HEK293T (cell line): ENCODE data around the gene FOXN4.

Experiments used
- BHLHE40 ChIP-seq: fragments of 450-650 bp; IDR thresholded peaks from 2 replicates; pipeline ENCODE4 v1.6.1; 2016; ENCODE audit warnings: mild to moderate bottlenecking, moderate library complexity, borderline replicate concordance
- ELF4 ChIP-seq: fragments of 450-650 bp; IDR thresholded peaks from 2 replicates; pipeline ENCODE4 v1.6.1; 2017; ENCODE audit warnings: antibody characterized with exemption
- FOXK2 ChIP-seq: fragments of 450-650 bp; IDR thresholded peaks from 2 replicates; pipeline ENCODE4 v1.6.1; 2016; ENCODE audit warnings: mild to moderate bottlenecking
- HDGF ChIP-seq: fragments of 450-650 bp; IDR thresholded peaks from 2 replicates; pipeline ENCODE4 v1.6.1; 2017; ENCODE audit warnings: antibody characterized with exemption, borderline replicate concordance
- LEF1 ChIP-seq: fragments of 450-650 bp; IDR thresholded peaks from 2 replicates; pipeline ENCODE4 v1.6.1; 2017; ENCODE audit warnings: mild to moderate bottlenecking, borderline replicate concordance
- NFRKB ChIP-seq: fragments of 450-650 bp; IDR thresholded peaks from 2 replicates; pipeline ENCODE4 v1.6.1; 2016; ENCODE audit warnings: mild to moderate bottlenecking, moderate library complexity
- SP1 ChIP-seq: fragments of 450-650 bp; IDR thresholded peaks from 2 replicates; pipeline ENCODE4 v1.6.1; 2017
- TARDBP ChIP-seq: fragments of 450-650 bp; IDR thresholded peaks from 2 replicates; pipeline ENCODE4 v1.6.1; 2016

DNA sequence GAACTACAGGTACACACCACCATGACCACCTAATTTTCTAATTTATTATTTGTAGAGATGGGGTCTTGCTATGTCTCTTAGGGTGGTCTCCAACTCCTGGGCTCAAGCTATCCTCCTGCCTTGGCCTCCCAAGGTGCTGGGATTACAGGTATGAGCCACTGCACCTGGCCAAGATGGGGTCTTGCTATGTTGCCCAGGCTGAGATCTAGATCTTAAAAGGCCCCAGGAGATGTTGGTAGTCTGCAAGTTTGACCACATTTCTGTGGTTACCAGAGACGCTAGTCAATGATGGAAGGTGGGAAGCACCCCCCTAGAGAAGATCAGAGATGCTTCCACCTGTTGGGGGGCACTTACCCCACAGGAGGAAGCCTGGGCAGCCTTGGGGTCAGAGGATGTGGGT, 34.7 kb downstream of the FOXN4 start:
- TF ChIP-seq HDGF (no peak), FOXK2 (no peak), SP1 (no peak), NFRKB (no peak), TARDBP (no peak), BHLHE40 (no peak), ELF4 (no peak), LEF1 (no peak)
